LoVo (cell line): Measurements from ENCODE around the gene DYRK1A.

ENCODE experiments used
- DNase-seq: peaks from one replicate; pipeline ENCODE4 v3.0.0-alpha.2; 2016; ENCODE audit warnings: low spot score

The DYRK1A gene

GRCh38 chr21:37365517-37366481 lies 774 bp upstream of the DYRK1A start:
- peak; percentile 83 for DNase-seq

GRCh38 chr21:37367336-37367702 lies 746 bp downstream of the DYRK1A start:
- no peak for DNase-seq

- peak; percentile 54 for DNase-seq
Measured at GRCh38 chr21:37367703-37368540, 1.3 kb downstream of the DYRK1A start.

GRCh38 chr21:37368541-37369279 lies 2.1 kb downstream of the DYRK1A start:
- peak; percentile 48 for DNase-seq

- no peak for DNase-seq
Measured at GRCh38 chr21:37369307-37369854, 2.8 kb downstream of the DYRK1A start.

GRCh38 chr21:37370152-37371040 lies 3.8 kb downstream of the DYRK1A start:
- no peak for DNase-seq

- no peak for DNase-seq
Measured at GRCh38 chr21:37371041-37371397, 4.4 kb downstream of the DYRK1A start.

GRCh38 chr21:37372127-37372731 lies 5.7 kb downstream of the DYRK1A start:
- no peak for DNase-seq

GRCh38 chr21:37372951-37373350 lies 6.4 kb downstream of the DYRK1A start:
- DNase-seq = no peak

GRCh38 chr21:37373539-37373938 lies 7.0 kb downstream of the DYRK1A start:
- DNase-seq = no peak

GRCh38 chr21:37374027-37374426 lies 7.5 kb downstream of the DYRK1A start:
- DNase-seq = no peak

- no peak for DNase-seq
Measured at GRCh38 chr21:37375866-37376574, 9.4 kb downstream of the DYRK1A start.

GRCh38 chr21:37378700-37379139 lies 12.1 kb downstream of the DYRK1A start:
- DNase-seq = no peak

GRCh38 chr21:37380349-37381323 lies 14.1 kb downstream of the DYRK1A start:
- DNase-seq = no peak

- no peak for DNase-seq
Measured at GRCh38 chr21:37381883-37382585, 15.5 kb downstream of the DYRK1A start.

- no peak for DNase-seq
Measured at GRCh38 chr21:37383086-37383485, 16.5 kb downstream of the DYRK1A start.

- no peak for DNase-seq
Measured at GRCh38 chr21:37383784-37384311, 17.3 kb downstream of the DYRK1A start.

- DNase-seq = no peak
Measured at GRCh38 chr21:37384416-37384815, 17.8 kb downstream of the DYRK1A start.
